ENCODE measurements around the gene MACROD1. TPM values are rescaled to one million over a fixed set of nuclear protein-coding genes. Genes with fewer than 3 reads are reported as not detected.

The MACROD1 gene
- total RNA-seq, 6 experiments from 2014 or later = 11.8 to 17.0 (median 13.1) TPM

DNA sequence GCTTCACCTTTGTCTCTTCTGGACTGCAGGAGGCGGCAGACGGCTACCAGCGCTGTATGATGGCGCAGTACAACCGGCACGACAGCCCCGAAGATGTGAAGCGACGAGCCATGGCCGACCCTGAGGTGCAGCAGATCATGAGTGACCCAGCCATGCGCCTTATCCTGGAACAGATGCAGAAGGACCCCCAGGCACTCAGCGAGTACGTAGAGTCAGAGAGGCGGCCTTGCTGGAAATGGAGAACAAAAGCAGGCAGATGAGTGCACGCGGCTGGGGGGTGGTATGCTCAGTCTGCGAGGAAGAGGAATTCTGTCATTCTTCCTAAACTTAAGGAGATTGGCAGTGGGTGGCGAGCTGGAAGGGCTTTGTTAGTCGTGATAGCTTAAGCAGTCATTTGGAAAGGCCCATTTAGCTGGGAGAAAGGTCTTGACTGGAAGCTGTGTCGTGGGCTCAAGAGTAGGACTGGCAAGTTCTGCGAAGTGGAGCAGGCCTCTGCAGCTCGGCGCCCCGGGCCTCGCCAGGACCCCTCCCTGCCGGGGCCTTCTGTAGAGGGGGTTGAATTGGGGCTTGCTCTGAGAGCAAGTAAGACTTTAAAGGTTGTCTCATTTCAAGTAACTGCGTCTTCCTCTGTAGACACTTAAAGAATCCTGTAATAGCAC lies 37.6 kb upstream of the MACROD1 start:
- no peak overlapping the region; the same call in 1 of the 2 replicates for H3K27ac Mint-ChIP-seq
- H3K27me3 Mint-ChIP-seq (ENCODE audit: insufficient read depth) = peaks cover 2% of the 10 kb centered on the region; the same call in 1 of the 2 replicates
- DNase-seq = no peak
- TF ChIP-seq, protein P1, sequence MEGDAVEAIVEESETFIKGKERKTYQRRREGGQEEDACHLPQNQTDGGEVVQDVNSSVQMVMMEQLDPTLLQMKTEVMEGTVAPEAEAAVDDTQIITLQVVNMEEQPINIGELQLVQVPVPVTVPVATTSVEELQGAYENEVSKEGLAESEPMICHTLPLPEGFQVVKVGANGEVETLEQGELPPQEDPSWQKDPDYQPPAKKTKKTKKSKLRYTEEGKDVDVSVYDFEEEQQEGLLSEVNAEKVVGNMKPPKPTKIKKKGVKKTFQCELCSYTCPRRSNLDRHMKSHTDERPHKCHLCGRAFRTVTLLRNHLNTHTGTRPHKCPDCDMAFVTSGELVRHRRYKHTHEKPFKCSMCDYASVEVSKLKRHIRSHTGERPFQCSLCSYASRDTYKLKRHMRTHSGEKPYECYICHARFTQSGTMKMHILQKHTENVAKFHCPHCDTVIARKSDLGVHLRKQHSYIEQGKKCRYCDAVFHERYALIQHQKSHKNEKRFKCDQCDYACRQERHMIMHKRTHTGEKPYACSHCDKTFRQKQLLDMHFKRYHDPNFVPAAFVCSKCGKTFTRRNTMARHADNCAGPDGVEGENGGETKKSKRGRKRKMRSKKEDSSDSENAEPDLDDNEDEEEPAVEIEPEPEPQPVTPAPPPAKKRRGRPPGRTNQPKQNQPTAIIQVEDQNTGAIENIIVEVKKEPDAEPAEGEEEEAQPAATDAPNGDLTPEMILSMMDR (IDR thresholded peaks at IDR 0.05) = no peak
- peaks cover 29% of the 10 kb centered on the region for H3K36me3 Mint-ChIP-seq (ENCODE audit: low read depth)
- H3K9me3 Mint-ChIP-seq = no peaks in the 10 kb centered on the region
- H3K4me1 Mint-ChIP-seq (ENCODE audit: low read depth) = peaks cover 31% of the 10 kb centered on the region
- no peak overlapping the region for H3K4me3 Mint-ChIP-seq

GRCh38 chr11:64202992-64203391 lies 37.1 kb upstream of the MACROD1 start:
- Mint-ChIP-seq H3K36me3 (ENCODE audit: low read depth) (peaks cover 29% of the 10 kb centered on the region), H3K4me1 (ENCODE audit: low read depth) (peaks cover 31% of the 10 kb centered on the region), H3K27me3 (ENCODE audit: insufficient read depth) (peaks cover 2% of the 10 kb centered on the region; the same call in 1 of the 2 replicates), H3K9me3 (no peaks in the 10 kb centered on the region), H3K27ac (no peak overlapping the region; the same call in 1 of the 2 replicates), H3K4me3 (no peak overlapping the region)
- DNase-seq = no peak
- TF ChIP-seq, protein P1 (IDR thresholded peaks at IDR 0.05) = no peak

DNA sequence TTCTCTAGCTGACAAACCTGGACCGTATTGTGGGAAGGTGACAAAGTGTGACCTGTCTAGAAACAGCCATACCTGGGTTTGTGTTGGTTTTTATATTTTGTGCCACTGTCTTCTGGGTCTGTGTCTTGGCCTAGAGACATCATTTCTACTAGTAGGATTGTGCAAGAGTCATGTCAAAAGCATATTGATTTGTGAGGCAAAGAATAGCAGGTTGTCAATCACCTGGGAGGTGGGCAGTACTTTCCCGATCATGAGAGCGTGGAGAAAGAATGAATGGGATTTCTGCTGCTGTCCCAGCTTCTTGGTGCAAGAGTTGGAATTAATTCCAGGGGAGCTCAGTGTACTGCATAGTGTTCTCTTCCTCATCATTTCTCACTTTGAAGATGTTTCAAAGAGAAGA lies 35.6 kb upstream of the MACROD1 start:
- H3K27ac Mint-ChIP-seq = no peak overlapping the region

GRCh38 chr11:64198511-64198910 lies 32.6 kb upstream of the MACROD1 start:
- H3K9me3 Mint-ChIP-seq = no peaks in the 10 kb centered on the region
- H3K4me3 Mint-ChIP-seq = no peak overlapping the region
- DNase-seq = no peak
- H3K27ac Mint-ChIP-seq = no peak overlapping the region
- no peaks in the 10 kb centered on the region for H3K27me3 Mint-ChIP-seq (ENCODE audit: insufficient read depth)
- TF ChIP-seq, protein P1 (IDR thresholded peaks at IDR 0.05) = no peak
- H3K4me1 Mint-ChIP-seq (ENCODE audit: low read depth) = peaks cover 9% of the 10 kb centered on the region
- peaks cover 41% of the 10 kb centered on the region for H3K36me3 Mint-ChIP-seq (ENCODE audit: low read depth)

More for the DNA sequence above, 35.6 kb upstream of the MACROD1 start:
- peaks cover 2% of the 10 kb centered on the region; the same call in 1 of the 2 replicates for H3K27me3 Mint-ChIP-seq (ENCODE audit: insufficient read depth)
- H3K9me3 Mint-ChIP-seq = no peaks in the 10 kb centered on the region
- peaks cover 21% of the 10 kb centered on the region for H3K4me1 Mint-ChIP-seq (ENCODE audit: low read depth)
- TF ChIP-seq, protein P1 (IDR thresholded peaks at IDR 0.05) = no peak
- peaks cover 37% of the 10 kb centered on the region for H3K36me3 Mint-ChIP-seq (ENCODE audit: low read depth)
- DNase-seq = no peak
- no peak overlapping the region for H3K4me3 Mint-ChIP-seq

DNA sequence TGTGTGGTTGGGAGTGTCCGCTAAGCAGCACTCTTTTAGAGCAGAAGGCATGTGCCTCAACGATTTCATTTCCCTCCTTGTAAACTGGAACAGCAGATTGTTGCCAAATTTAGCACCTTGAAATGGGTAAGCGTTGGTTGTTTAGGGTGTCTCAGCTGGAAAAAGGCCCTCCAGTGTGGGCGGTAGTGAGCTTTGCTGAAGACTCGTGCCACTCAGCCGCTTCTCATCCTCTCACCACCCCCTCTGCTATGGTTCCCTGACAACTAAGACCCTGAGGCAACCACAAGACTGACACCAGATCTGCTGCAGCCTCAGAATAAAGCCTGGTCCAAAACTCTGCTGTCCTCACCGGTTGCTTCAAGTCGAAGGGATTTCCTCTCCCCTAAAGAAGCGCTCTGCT lies 30.7 kb upstream of the MACROD1 start:
- Mint-ChIP-seq H3K4me3 (no peak overlapping the region), H3K27me3 (ENCODE audit: insufficient read depth) (no peaks in the 10 kb centered on the region), H3K4me1 (ENCODE audit: low read depth) (peaks cover 4% of the 10 kb centered on the region), H3K9me3 (no peaks in the 10 kb centered on the region), H3K27ac (no peak overlapping the region), H3K36me3 (ENCODE audit: low read depth) (peaks cover 34% of the 10 kb centered on the region)
- TF ChIP-seq, protein P1 (IDR thresholded peaks at IDR 0.05) = no peak
- DNase-seq = no peak
